Measurements from ENCODE around the gene EPGN.

DNA sequence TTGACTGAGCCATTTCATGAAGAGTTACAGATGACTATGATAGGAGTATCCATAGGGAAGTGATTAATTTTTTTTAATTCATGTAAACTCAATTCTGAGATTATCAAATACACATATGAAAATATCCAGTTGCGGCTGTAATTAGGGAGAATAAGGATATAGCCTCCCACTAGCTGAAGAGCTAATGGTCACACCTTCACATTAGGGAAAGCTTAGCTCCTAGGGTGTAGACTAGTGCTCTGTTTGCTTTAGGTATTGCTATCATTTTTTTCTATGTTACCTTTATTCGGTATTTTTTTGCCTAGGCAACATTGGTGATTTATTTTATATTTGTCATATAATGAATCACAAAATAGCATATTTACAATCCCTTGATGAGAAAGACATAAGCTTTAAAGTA is 39.6 kb upstream of the EPGN start:
- no peak for TF ChIP-seq EZH2 (IDR thresholded peaks at IDR 0.05; ENCODE audit: borderline replicate concordance, insufficient read depth, low read depth, low read length, poor library complexity, severe bottlenecking)
- TF ChIP-seq, protein P1, sequence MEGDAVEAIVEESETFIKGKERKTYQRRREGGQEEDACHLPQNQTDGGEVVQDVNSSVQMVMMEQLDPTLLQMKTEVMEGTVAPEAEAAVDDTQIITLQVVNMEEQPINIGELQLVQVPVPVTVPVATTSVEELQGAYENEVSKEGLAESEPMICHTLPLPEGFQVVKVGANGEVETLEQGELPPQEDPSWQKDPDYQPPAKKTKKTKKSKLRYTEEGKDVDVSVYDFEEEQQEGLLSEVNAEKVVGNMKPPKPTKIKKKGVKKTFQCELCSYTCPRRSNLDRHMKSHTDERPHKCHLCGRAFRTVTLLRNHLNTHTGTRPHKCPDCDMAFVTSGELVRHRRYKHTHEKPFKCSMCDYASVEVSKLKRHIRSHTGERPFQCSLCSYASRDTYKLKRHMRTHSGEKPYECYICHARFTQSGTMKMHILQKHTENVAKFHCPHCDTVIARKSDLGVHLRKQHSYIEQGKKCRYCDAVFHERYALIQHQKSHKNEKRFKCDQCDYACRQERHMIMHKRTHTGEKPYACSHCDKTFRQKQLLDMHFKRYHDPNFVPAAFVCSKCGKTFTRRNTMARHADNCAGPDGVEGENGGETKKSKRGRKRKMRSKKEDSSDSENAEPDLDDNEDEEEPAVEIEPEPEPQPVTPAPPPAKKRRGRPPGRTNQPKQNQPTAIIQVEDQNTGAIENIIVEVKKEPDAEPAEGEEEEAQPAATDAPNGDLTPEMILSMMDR (IDR thresholded peaks at IDR 0.05) = no peak

All from B cell (primary cell).